Naive thymus-derived CD4-positive, alpha-beta T cell (primary cell): ENCODE measurements around the gene CDH23. TPM values are rescaled to one million over a fixed set of nuclear protein-coding genes. Genes with fewer than 3 reads are reported as not detected.

Experiments used
- ATAC-seq: fragments of 150-1000 bp; cut with Tn5 transposase; 2 replicates; pipeline ENCODE4 v1.10.0; 2021; ENCODE audit warnings: mild to moderate bottlenecking, moderate library complexity
- CTCF ChIA-PET: fragments of 350-600 bp; sonication (Branson Sonifier 250); formaldehyde crosslinking; loops from one replicate; lab custom pipeline; 2021; ENCODE audit warnings: antibody characterized with exemption; lab: Charles Lee
- POLR2A ChIA-PET: fragments of 350-600 bp; sonication (Branson Sonifier 250); formaldehyde crosslinking; loops from one replicate; lab custom pipeline; 2021; ENCODE audit warnings: antibody characterized with exemption, inconsistent platforms; lab: Charles Lee
- DNase-seq, 9 donors: peaks; one replicate each; pipeline versions ENCODE4 v3.0.0 to v3.0.0-alpha.2; 2020 to 2022; ENCODE audit warnings: mixed read lengths in 1 of 9
- H3K27ac ChIP-seq: one replicate; pipeline ENCODE4 v1.7.0; 2013; ENCODE audit warnings: mild to moderate bottlenecking, low read depth, low read length, moderate library complexity
- H3K27me3 ChIP-seq, 2 donors: one replicate each; pipeline ENCODE4 v1.7.0; 2013; ENCODE audit warnings: low read length in 2 of 2, mild to moderate bottlenecking in 2 of 2, moderate library complexity in 2 of 2; ENCODE audit not compliant: control insufficient read depth in 2 of 2, insufficient read depth in 2 of 2
- H3K36me3 ChIP-seq, 3 experiments: 1 replicate in 2 of 3; 2 replicates in 1 of 3; pipeline ENCODE4 v1.7.0; 2013; ENCODE audit warnings: low read length in 3 of 3, mild to moderate bottlenecking in 3 of 3, moderate library complexity in 1 of 3; ENCODE audit not compliant: insufficient read depth in 3 of 3, control insufficient read depth in 2 of 3
- H3K4me1 ChIP-seq, 2 donors: one replicate each; pipeline ENCODE4 v1.7.0; 2013; ENCODE audit warnings: low read length in 2 of 2, mild to moderate bottlenecking in 2 of 2, moderate library complexity in 1 of 2; ENCODE audit not compliant: control insufficient read depth in 2 of 2, insufficient read depth in 2 of 2
- H3K4me3 ChIP-seq: 2 replicates; pipeline ENCODE4 v1.7.0; 2013; ENCODE audit warnings: mild to moderate bottlenecking, low read length
- H3K9me3 ChIP-seq, 3 experiments: 1 replicate in 2 of 3; 2 replicates in 1 of 3; pipeline ENCODE4 v1.7.0; 2013; ENCODE audit warnings: low read length in 3 of 3; ENCODE audit not compliant: control insufficient read depth in 2 of 3
- H3K27ac Mint-ChIP-seq, 9 donors: one replicate each; pipeline ENCODE4 v1.8.0; 2020 to 2022; ENCODE audit warnings: mixed read lengths in 9 of 9, mild to moderate bottlenecking in 8 of 9, moderate library complexity in 5 of 9, inconsistent platforms in 2 of 9
- H3K27me3 Mint-ChIP-seq, 5 donors: one replicate each; pipeline ENCODE4 v1.8.0; 2021 to 2022; ENCODE audit warnings: mixed read lengths in 5 of 5, mild to moderate bottlenecking in 1 of 5
- H3K36me3 Mint-ChIP-seq, 5 donors: one replicate each; pipeline ENCODE4 v1.8.0; 2020 to 2022; ENCODE audit warnings: mixed read lengths in 5 of 5, mild to moderate bottlenecking in 3 of 5, inconsistent platforms in 1 of 5
- H3K4me1 Mint-ChIP-seq, 7 donors: one replicate each; pipeline ENCODE4 v1.8.0; 2020 to 2022; ENCODE audit warnings: mixed read lengths in 7 of 7, mild to moderate bottlenecking in 3 of 7, inconsistent platforms in 1 of 7
- H3K4me3 Mint-ChIP-seq, 10 donors: one replicate each; pipeline ENCODE4 v1.8.0; 2020 to 2022; ENCODE audit warnings: mild to moderate bottlenecking in 10 of 10, mixed read lengths in 10 of 10, moderate library complexity in 6 of 10, inconsistent platforms in 2 of 10
- H3K9me3 Mint-ChIP-seq, 11 donors: one replicate each; pipeline ENCODE4 v1.8.0; 2020 to 2022; ENCODE audit warnings: mixed read lengths in 11 of 11, mild to moderate bottlenecking in 4 of 11, inconsistent platforms in 1 of 11, moderate library complexity in 1 of 11
- intact Hi-C, 2 donors: fragments of 100-400 bp; cut with micrococcal nuclease; formaldehyde crosslinking; loops; one replicate each; pipeline ENCODE4 v1.15.1; 2023
- polyA plus RNA-seq, 2 donors: library from polyadenylated mRNA; unstranded; fragments of 300-500 nt; fragmentation: Illumina TruSeq; gene quantifications; one replicate each; pipeline ENCODE4 v1.2.3, GENCODE V29; 2021
- total RNA-seq, 6 experiments: library from RNA in 5 of 6; stranded (reverse) in 5 of 6; gene quantifications; 1 replicate in 5 of 6; 2 replicates in 1 of 6; pipeline ENCODE4 v1.2.3 and lab custom pipeline; 2021 to 2026

Gene CDH23
- total and polyA plus RNA-seq, 7 experiments from 2014 or later: 1.1 to 18.3 (median 7.9) TPM

- Histone ChIP-seq H3K9me3 (no peaks in the 10 kb centered on the region), H3K4me1 (no peaks in the 10 kb centered on the region), H3K4me3 (no peak overlapping the region), H3K27ac (no peak overlapping the region), H3K36me3 (no peaks in the 10 kb centered on the region), H3K27me3 (no peaks in the 10 kb centered on the region)
- Mint-ChIP-seq H3K27ac (no peak overlapping the region), H3K4me1 (no peaks in the 10 kb centered on the region), H3K4me3 (no peak overlapping the region), H3K36me3 (no peaks in the 10 kb centered on the region), H3K9me3 (no peaks in the 10 kb centered on the region), H3K27me3 (peaks cover 0 to 18% (median 8%) of the 10 kb centered on the region in 5 donors)
- no peak for ATAC-seq
- DNase-seq: no peak
- ChIA-PET CTCF (no interaction called here), POLR2A (no interaction called here)
- intact Hi-C loops: no loop called here
These were observed 125.1 kb downstream of the CDH23 start for GRCh38 chr10:71521504-71522441.

GRCh38 chr10:71522442-71523144 is 125.9 kb downstream of the CDH23 start:
- ChIA-PET POLR2A (no interaction called here), CTCF (no interaction called here)
- H3K9me3 ChIP-seq: no peaks in the 10 kb centered on the region
- no peak overlapping the region for H3K27ac Mint-ChIP-seq
- no peak for ATAC-seq
- no peaks in the 10 kb centered on the region for H3K36me3 ChIP-seq
- no peaks in the 10 kb centered on the region for H3K36me3 Mint-ChIP-seq
- no peak overlapping the region for H3K4me3 ChIP-seq
- H3K27ac ChIP-seq: no peak overlapping the region
- H3K27me3 Mint-ChIP-seq: peaks cover 0 to 18% (median 8%) of the 10 kb centered on the region in 5 donors
- H3K4me3 Mint-ChIP-seq: no peak overlapping the region
- no peaks in the 10 kb centered on the region for H3K27me3 ChIP-seq
- H3K4me1 Mint-ChIP-seq: no peaks in the 10 kb centered on the region
- intact Hi-C loops: no loop called here
- no peaks in the 10 kb centered on the region for H3K9me3 Mint-ChIP-seq
- no peak for DNase-seq
- no peaks in the 10 kb centered on the region for H3K4me1 ChIP-seq

- intact Hi-C loops: no loop called here
- ATAC-seq: no peak
- POLR2A ChIA-PET: no interaction called here
These were observed 127.0 kb downstream of the CDH23 start for GRCh38 chr10:71523756-71524155.

GRCh38 chr10:71525092-71525491 is 128.4 kb downstream of the CDH23 start:
- POLR2A ChIA-PET: no interaction called here
- Mint-ChIP-seq H3K9me3 (no peaks in the 10 kb centered on the region), H3K4me3 (no peak overlapping the region), H3K27ac (no peak overlapping the region), H3K4me1 (no peaks in the 10 kb centered on the region), H3K36me3 (no peaks in the 10 kb centered on the region), H3K27me3 (peaks cover 0 to 18% (median 8%) of the 10 kb centered on the region in 5 donors)
- intact Hi-C loops: no loop called here
- ATAC-seq (no peak), DNase-seq (no peak)
- no peaks in the 10 kb centered on the region for H3K27me3 ChIP-seq
- H3K4me1 ChIP-seq: no peaks in the 10 kb centered on the region
- no peaks in the 10 kb centered on the region for H3K36me3 ChIP-seq
- H3K4me3 ChIP-seq: no peak overlapping the region
- H3K9me3 ChIP-seq: no peaks in the 10 kb centered on the region
- CTCF ChIA-PET: no interaction called here
- H3K27ac ChIP-seq: no peak overlapping the region

More at GRCh38 chr10:71523756-71524155, 127.0 kb downstream of the CDH23 start:
- H3K27me3 Mint-ChIP-seq: peaks cover 0 to 18% (median 8%) of the 10 kb centered on the region in 5 donors
- Histone ChIP-seq H3K9me3 (no peaks in the 10 kb centered on the region), H3K27me3 (no peaks in the 10 kb centered on the region), H3K36me3 (no peaks in the 10 kb centered on the region), H3K4me3 (no peak overlapping the region), H3K27ac (no peak overlapping the region), H3K4me1 (no peaks in the 10 kb centered on the region)
- H3K4me3 Mint-ChIP-seq: no peak overlapping the region
- no peaks in the 10 kb centered on the region for H3K9me3 Mint-ChIP-seq
- CTCF ChIA-PET: interaction anchor here (0.8 kb wide), 1 partner anchor 44 kb away, joined by 3 read pairs; no protein-coding TSS in a partner anchor
- no peak for DNase-seq
- no peaks in the 10 kb centered on the region for H3K4me1 Mint-ChIP-seq
- no peak overlapping the region for H3K27ac Mint-ChIP-seq
- H3K36me3 Mint-ChIP-seq: no peaks in the 10 kb centered on the region

- ChIA-PET POLR2A (no interaction called here), CTCF (no interaction called here)
- Mint-ChIP-seq H3K4me3 (no peak overlapping the region), H3K27ac (no peak overlapping the region), H3K36me3 (no peaks in the 10 kb centered on the region), H3K27me3 (peaks cover 0 to 18% (median 8%) of the 10 kb centered on the region in 5 donors), H3K9me3 (no peaks in the 10 kb centered on the region), H3K4me1 (no peaks in the 10 kb centered on the region)
- ATAC-seq (no peak), DNase-seq (no peak)
- Histone ChIP-seq H3K27ac (no peak overlapping the region), H3K9me3 (no peaks in the 10 kb centered on the region), H3K36me3 (no peaks in the 10 kb centered on the region), H3K27me3 (no peaks in the 10 kb centered on the region), H3K4me3 (no peak overlapping the region), H3K4me1 (no peaks in the 10 kb centered on the region)
- intact Hi-C loops: no loop called here
These were observed 129.0 kb downstream of the CDH23 start for GRCh38 chr10:71525721-71526120.

- no peaks in the 10 kb centered on the region for H3K36me3 ChIP-seq
- ChIA-PET CTCF (no interaction called here), POLR2A (no interaction called here)
- no peaks in the 10 kb centered on the region for H3K4me1 ChIP-seq
- intact Hi-C loops: no loop called here
- Mint-ChIP-seq H3K4me3 (no peak overlapping the region), H3K36me3 (no peaks in the 10 kb centered on the region), H3K27ac (no peak overlapping the region), H3K27me3 (peaks cover 0 to 13% (median 8%) of the 10 kb centered on the region in 5 donors), H3K4me1 (peaks cover 0 to 4% (median 2%) of the 10 kb centered on the region in 7 donors), H3K9me3 (peaks cover 0 to 3% (median 0%) of the 10 kb centered on the region in 11 donors)
- H3K9me3 ChIP-seq: no peaks in the 10 kb centered on the region
- H3K27ac ChIP-seq: no peak overlapping the region
- ATAC-seq (peak; percentile 25), DNase-seq (no peak)
- H3K4me3 ChIP-seq: no peak overlapping the region
- no peaks in the 10 kb centered on the region for H3K27me3 ChIP-seq
These were observed 129.9 kb downstream of the CDH23 start for GRCh38 chr10:71526653-71527052.
